ENCODE results near the gene PRKRA.
"Not testable (repeated sequence)": the region's sequence is repeated elsewhere in the genome, so short reads cannot be mapped to it uniquely, and the experiment has no call there.

Gene PRKRA

GRCh38 chr2:178457390-178457886 lies 6.5 kb upstream of the PRKRA start:
- no peak for DNase-seq

- DNase-seq = peak; percentile 28
Observed at GRCh38 chr2:178455947-178456346, 5.0 kb upstream of the PRKRA start.

GRCh38 chr2:178452870-178453269 lies 1.9 kb upstream of the PRKRA start:
- DNase-seq = no peak

- DNase-seq = no peak
Observed at GRCh38 chr2:178452334-178452733, 1.4 kb upstream of the PRKRA start.

GRCh38 chr2:178450524-178450773 lies 526 bp downstream of the PRKRA start:
- no peak for DNase-seq

- DNase-seq = no peak
Observed at GRCh38 chr2:178449700-178450523, 1.1 kb downstream of the PRKRA start.

GRCh38 chr2:178448968-178449661 lies 1.9 kb downstream of the PRKRA start:
- no peak for DNase-seq

GRCh38 chr2:178441426-178441825 lies 9.5 kb downstream of the PRKRA start:
- peak; percentile 63 for DNase-seq

GRCh38 chr2:178436662-178437061 lies 14.3 kb downstream of the PRKRA start:
- DNase-seq = no peak

GRCh38 chr2:178429336-178429735 lies 21.6 kb downstream of the PRKRA start:
- DNase-seq = no peak

GRCh38 chr2:178428396-178428806 lies 22.6 kb downstream of the PRKRA start:
- DNase-seq = no peak

GRCh38 chr2:178427458-178427857 lies 23.5 kb downstream of the PRKRA start:
- DNase-seq = no peak

- DNase-seq = no peak
Observed at GRCh38 chr2:178426388-178426787, 24.6 kb downstream of the PRKRA start.

GRCh38 chr2:178425255-178425827 lies 25.6 kb downstream of the PRKRA start:
- no peak for DNase-seq

GRCh38 chr2:178423746-178424145 lies 27.2 kb downstream of the PRKRA start:
- DNase-seq = not testable (repeated sequence)

- no peak for DNase-seq
Observed at GRCh38 chr2:178422097-178422496, 28.9 kb downstream of the PRKRA start.

GRCh38 chr2:178420463-178420999 lies 30.4 kb downstream of the PRKRA start:
- DNase-seq = no peak

GRCh38 chr2:178419123-178419522 lies 31.9 kb downstream of the PRKRA start:
- DNase-seq = no peak

GRCh38 chr2:178418426-178418825 lies 32.5 kb downstream of the PRKRA start:
- no peak for DNase-seq

GRCh38 chr2:178417916-178418315 lies 33.1 kb downstream of the PRKRA start:
- DNase-seq = no peak

GRCh38 chr2:178415979-178416378 lies 35.0 kb downstream of the PRKRA start:
- no peak for DNase-seq

- peak; percentile 96 for DNase-seq
Observed at GRCh38 chr2:178414266-178415247, 36.4 kb downstream of the PRKRA start.

Data from fibroblast of skin of abdomen (primary cell).